Cardiac muscle cell (in vitro differentiated cells and primary cell): ENCODE data around the gene SRPX2. TPM values are rescaled to one million over a fixed set of nuclear protein-coding genes. Genes with fewer than 3 reads are reported as not detected.

Source experiments
- DNase-seq, 2 donors: peaks; one replicate each; pipeline versions ENCODE4 v3.0.0 to v3.0.0-alpha.2; 2010 to 2017; ENCODE audit warnings: low read depth in 1 of 2, low spot score in 1 of 2
- H3K27ac ChIP-seq: fragments of 200-600 bp; sonication (generic); 2 replicates; pipeline ENCODE4 v1.5.1; 2016
- H3K27me3 ChIP-seq: fragments of 200-600 bp; sonication (generic); 2 replicates; pipeline ENCODE4 v1.6.0; 2016; ENCODE audit warnings: control low read depth
- H3K36me3 ChIP-seq: fragments of 200-600 bp; sonication (generic); 2 replicates; pipeline ENCODE4 v1.5.1; 2016; ENCODE audit warnings: control low read depth
- H3K4me1 ChIP-seq: fragments of 200-600 bp; sonication (generic); 2 replicates; pipeline ENCODE4 v1.8.1; 2017; ENCODE audit warnings: low read depth, mild to moderate bottlenecking, mixed run types
- H3K4me3 ChIP-seq: fragments of 200-600 bp; sonication (generic); 2 replicates; pipeline ENCODE4 v1.5.1; 2016; ENCODE audit warnings: mild to moderate bottlenecking
- H3K9me3 ChIP-seq: fragments of 200-600 bp; sonication (generic); 2 replicates; pipeline ENCODE4 v1.5.1; 2017; ENCODE audit warnings: low read depth, mild to moderate bottlenecking, control low read depth
- polyA plus RNA-seq: library from polyadenylated mRNA; unstranded; fragments of >200 nt; fragmentation: Nextera tagmentation; extraction: Ambion mirVana; gene quantifications from 2 replicates; pipeline ENCODE4 v1.2.1, GENCODE V29; 2016
- total RNA-seq: library from RNA; depleted of rRNA; stranded (reverse); fragments of >200 nt; gene quantifications from 2 replicates; pipeline ENCODE4 v1.2.3, GENCODE V29; 2016
- TF ChIP-seq, protein P1 (sequence below): IDR thresholded peaks from 2 replicates; pipeline ENCODE4 v1.5.1; 2012; ENCODE audit warnings: low read depth, mild to moderate bottlenecking, low read length

SRPX2 gene
- total and polyA plus RNA-seq, 2 experiments from 2014 or later: 0.03 to 1.9 TPM

DNA sequence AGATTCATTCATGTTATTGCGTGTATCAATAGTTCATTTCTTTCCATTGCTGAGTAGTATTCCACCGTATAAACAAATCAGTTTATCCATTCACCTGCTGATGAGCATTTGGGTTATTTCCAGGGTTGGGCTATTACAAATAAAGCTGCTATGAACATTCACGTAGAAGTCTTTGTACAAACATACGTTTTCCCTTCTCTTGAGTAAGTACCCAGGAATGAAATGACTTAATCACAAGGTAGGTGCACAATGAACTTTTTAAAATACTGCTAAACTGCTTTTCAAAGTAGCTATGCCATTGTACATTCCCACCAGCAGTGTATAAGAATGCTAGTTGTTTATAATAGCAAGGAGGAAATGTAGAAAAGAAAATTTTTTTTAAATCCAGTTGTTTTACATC is 52.0 kb downstream of the SRPX2 start:
- Histone ChIP-seq H3K4me3 (no peak overlapping the region), H3K27ac (no peak overlapping the region), H3K9me3 (no peaks in the 10 kb centered on the region), H3K27me3 (no peaks in the 10 kb centered on the region), H3K36me3 (no peaks in the 10 kb centered on the region), H3K4me1 (no peaks in the 10 kb centered on the region)
- TF ChIP-seq, protein P1, sequence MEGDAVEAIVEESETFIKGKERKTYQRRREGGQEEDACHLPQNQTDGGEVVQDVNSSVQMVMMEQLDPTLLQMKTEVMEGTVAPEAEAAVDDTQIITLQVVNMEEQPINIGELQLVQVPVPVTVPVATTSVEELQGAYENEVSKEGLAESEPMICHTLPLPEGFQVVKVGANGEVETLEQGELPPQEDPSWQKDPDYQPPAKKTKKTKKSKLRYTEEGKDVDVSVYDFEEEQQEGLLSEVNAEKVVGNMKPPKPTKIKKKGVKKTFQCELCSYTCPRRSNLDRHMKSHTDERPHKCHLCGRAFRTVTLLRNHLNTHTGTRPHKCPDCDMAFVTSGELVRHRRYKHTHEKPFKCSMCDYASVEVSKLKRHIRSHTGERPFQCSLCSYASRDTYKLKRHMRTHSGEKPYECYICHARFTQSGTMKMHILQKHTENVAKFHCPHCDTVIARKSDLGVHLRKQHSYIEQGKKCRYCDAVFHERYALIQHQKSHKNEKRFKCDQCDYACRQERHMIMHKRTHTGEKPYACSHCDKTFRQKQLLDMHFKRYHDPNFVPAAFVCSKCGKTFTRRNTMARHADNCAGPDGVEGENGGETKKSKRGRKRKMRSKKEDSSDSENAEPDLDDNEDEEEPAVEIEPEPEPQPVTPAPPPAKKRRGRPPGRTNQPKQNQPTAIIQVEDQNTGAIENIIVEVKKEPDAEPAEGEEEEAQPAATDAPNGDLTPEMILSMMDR: no peak
- no peak for DNase-seq

DNA sequence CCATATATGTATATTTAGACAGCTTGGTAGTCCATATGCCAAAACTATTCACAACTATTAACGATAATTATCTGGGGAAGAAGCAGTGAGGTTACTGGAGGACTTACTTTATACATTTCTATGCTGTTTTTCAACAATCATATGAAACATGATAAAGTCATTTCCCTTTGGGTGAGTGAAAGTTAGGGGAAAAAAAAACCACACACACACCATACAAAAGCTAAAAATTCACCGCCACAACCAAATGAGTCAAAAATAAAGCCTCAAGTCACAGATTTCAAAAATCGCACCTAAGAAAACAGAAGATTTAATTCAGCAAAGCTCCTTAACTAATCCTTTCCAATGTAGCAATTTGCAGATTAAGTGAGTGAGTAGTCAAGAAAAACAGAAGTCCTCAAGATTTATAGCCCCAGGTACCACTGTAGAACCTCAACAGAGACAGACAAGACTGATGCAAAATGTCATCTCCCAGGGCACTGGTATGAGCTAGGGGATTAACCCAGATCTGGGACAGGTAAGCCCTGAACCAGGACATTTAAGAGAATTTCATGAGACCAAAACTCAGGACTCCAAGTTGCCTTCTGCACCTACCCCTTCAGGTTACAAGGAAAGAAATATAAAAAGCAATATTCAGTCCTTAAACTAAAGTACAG is 52.8 kb downstream of the SRPX2 start:
- no peaks in the 10 kb centered on the region for H3K36me3 ChIP-seq
- TF ChIP-seq, protein P1: no peak
- no peak overlapping the region for H3K27ac ChIP-seq

DNA sequence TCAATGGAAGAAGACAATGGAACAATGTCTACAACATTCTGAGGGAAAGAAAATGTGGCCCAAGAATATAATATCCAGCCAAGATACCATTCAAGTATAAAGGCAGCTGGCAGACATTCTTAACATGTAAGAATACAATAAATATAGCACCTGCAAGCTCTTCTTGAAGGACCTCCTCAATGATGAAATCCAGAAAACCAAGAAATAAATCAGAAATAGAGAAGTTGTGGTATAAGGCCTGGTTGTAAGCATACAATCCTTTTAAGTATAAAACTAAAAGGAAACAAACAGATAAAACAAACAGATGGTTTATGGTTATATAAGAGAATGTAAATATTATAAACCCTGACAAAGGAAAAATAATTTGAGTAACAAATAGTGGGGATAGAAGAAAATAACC is 54.6 kb downstream of the SRPX2 start:
- Histone ChIP-seq H3K4me1 (no peaks in the 10 kb centered on the region), H3K9me3 (no peaks in the 10 kb centered on the region), H3K36me3 (no peaks in the 10 kb centered on the region), H3K4me3 (no peak overlapping the region), H3K27me3 (no peaks in the 10 kb centered on the region), H3K27ac (no peak overlapping the region)
- no peak for DNase-seq
- TF ChIP-seq, protein P1: no peak

More for the DNA sequence above, 52.8 kb downstream of the SRPX2 start:
- Histone ChIP-seq H3K4me3 (no peak overlapping the region), H3K9me3 (no peaks in the 10 kb centered on the region), H3K4me1 (no peaks in the 10 kb centered on the region), H3K27me3 (no peaks in the 10 kb centered on the region)
- no peak for DNase-seq

DNA sequence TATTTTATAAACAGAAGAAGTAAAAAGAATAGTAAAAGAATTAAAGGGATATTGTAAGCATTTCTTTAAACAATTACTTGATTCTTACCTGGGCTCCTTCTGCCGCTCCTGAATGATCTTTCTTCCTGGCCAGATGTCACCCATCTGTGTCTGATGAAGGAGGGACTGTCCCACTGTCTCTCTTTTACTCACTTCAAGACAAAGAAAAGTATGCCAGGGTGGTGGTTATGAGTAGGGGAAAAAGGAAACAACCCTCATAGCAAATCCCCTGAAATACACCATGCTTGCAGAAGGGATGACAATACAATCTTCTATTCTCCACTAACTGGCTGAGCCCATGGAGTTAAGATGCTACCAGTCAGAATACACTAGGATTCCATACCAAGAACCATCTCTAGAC is 56.8 kb downstream of the SRPX2 start:
- no peak overlapping the region for H3K4me3 ChIP-seq
- DNase-seq: no peak

DNA sequence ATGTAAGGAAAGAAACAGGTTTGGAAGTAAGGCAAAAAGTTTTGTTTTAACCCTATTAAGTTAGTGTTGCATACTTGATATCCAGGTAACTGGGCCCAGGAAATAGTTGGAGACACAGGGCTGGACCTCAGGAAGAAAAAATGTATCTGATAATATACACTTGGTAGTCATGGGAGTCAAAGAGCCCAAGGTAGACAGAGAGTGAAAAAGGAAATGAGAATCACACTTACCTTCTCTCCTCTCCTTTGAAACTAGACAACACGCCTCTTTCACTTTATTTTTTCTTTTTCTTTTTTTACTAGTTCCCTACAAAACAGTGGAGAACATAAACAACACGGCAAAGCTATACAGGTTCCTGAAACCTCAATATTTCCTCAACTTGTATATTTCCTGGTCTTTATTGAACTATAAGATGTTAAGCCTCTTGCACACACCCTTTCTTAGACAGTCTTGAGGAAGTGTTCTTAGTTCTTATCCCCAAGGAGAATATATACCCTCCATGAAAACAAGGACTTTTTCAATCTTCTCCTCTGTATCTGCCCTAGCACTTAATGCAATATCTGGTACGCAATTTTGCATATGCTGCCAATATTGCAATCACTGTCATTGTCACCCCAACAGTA is 60.7 kb downstream of the SRPX2 start:
- no peak for DNase-seq
- H3K27me3 ChIP-seq: no peaks in the 10 kb centered on the region
- H3K27ac ChIP-seq: no peak overlapping the region
- H3K9me3 ChIP-seq: no peaks in the 10 kb centered on the region
- TF ChIP-seq, protein P1: no peak
- no peak overlapping the region for H3K4me3 ChIP-seq
- no peaks in the 10 kb centered on the region for H3K36me3 ChIP-seq
- no peaks in the 10 kb centered on the region for H3K4me1 ChIP-seq

More for the DNA sequence above, 56.8 kb downstream of the SRPX2 start:
- Histone ChIP-seq H3K27me3 (no peaks in the 10 kb centered on the region), H3K27ac (no peak overlapping the region), H3K36me3 (no peaks in the 10 kb centered on the region), H3K4me1 (no peaks in the 10 kb centered on the region), H3K9me3 (no peaks in the 10 kb centered on the region)
- TF ChIP-seq, protein P1: no peak
